ENCODE results near the gene CHL1. TPM values are rescaled to one million over a fixed set of nuclear protein-coding genes. Genes with fewer than 3 reads are reported as not detected.

The CHL1 gene
- total RNA-seq, 1 donor from 2014 or later = 0.44 TPM

DNA sequence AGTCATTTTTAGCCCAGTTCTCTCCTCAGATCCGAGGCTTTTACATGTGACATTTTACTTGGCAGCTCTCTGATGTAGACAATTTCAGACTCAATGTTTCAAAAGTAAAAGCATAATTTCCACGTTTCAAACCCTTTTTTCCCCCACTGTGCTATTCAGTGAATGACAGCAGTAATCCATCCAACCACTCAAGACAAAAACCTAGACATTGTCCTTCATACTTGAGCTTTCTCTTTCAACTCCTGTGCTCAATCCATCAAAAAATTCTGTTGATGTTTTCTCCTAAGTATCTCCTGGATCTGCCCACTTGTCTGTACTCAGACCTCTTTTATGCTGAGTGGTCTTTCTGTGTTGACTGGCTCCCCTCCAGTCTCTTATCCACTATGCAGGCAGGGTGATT is 214.7 kb downstream of the CHL1 start:
- H3K9me3 Mint-ChIP-seq = no peaks in the 10 kb centered on the region
- H3K27me3 Mint-ChIP-seq (ENCODE audit: low read depth) = peaks cover 37% of the 10 kb centered on the region

GRCh38 chr3:414063-414462 is 217.5 kb downstream of the CHL1 start:
- no peak for DNase-seq (ENCODE audit: low read depth, low spot score)
- peak; percentile 69 for TF ChIP-seq CTCF (conservative IDR thresholded peaks at IDR 0.05)
- Mint-ChIP-seq H3K4me3 (no peak overlapping the region), H3K27ac (ENCODE audit: unreplicated experiment) (no peak overlapping the region), H3K36me3 (ENCODE audit: low read depth) (no peaks in the 10 kb centered on the region), H3K27me3 (ENCODE audit: low read depth) (peaks cover 37% of the 10 kb centered on the region), H3K9me3 (no peaks in the 10 kb centered on the region), H3K4me1 (no peaks in the 10 kb centered on the region)

More for the DNA sequence above, 214.7 kb downstream of the CHL1 start:
- no peak for TF ChIP-seq CTCF (conservative IDR thresholded peaks at IDR 0.05)
- H3K4me1 Mint-ChIP-seq = no peaks in the 10 kb centered on the region
- no peak overlapping the region for H3K27ac Mint-ChIP-seq (ENCODE audit: unreplicated experiment)
- no peak for DNase-seq (ENCODE audit: low read depth, low spot score)
- no peak overlapping the region for H3K4me3 Mint-ChIP-seq
- no peaks in the 10 kb centered on the region for H3K36me3 Mint-ChIP-seq (ENCODE audit: low read depth)

- no peaks in the 10 kb centered on the region for H3K36me3 Mint-ChIP-seq (ENCODE audit: low read depth)
- H3K4me3 Mint-ChIP-seq = no peak overlapping the region
- no peaks in the 10 kb centered on the region for H3K4me1 Mint-ChIP-seq
- H3K27ac Mint-ChIP-seq (ENCODE audit: unreplicated experiment) = no peak overlapping the region
- DNase-seq (ENCODE audit: low read depth, low spot score) = no peak
- TF ChIP-seq CTCF (conservative IDR thresholded peaks at IDR 0.05) = no peak
- peaks cover 26% of the 10 kb centered on the region for H3K27me3 Mint-ChIP-seq (ENCODE audit: low read depth)
- peaks cover 5% of the 10 kb centered on the region for H3K9me3 Mint-ChIP-seq
Observed at GRCh38 chr3:418239-418929, 221.8 kb downstream of the CHL1 start.

DNA sequence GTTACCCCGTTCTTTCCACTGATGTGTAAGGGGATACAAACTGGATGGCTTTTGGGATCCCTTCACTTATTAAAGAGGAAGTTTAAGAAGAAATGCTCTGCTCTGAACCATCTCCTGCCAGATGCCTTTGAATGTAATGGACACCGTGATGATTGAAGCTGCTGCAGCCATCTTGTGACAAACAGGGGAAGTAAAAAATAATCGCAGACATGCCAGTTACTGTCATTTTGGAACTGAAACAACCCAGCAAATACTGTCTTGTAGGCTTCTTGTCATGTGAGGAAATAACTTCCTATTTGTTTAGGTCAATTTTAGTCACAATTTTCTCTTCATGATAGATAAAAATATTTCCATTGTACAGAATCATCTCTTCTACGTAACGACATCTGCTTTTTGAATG is 224.0 kb downstream of the CHL1 start:
- Mint-ChIP-seq H3K27me3 (ENCODE audit: low read depth) (peaks cover 26% of the 10 kb centered on the region), H3K27ac (ENCODE audit: unreplicated experiment) (no peak overlapping the region), H3K9me3 (peaks cover 5% of the 10 kb centered on the region), H3K4me1 (no peaks in the 10 kb centered on the region), H3K36me3 (ENCODE audit: low read depth) (no peaks in the 10 kb centered on the region), H3K4me3 (no peak overlapping the region)
- no peak for DNase-seq (ENCODE audit: low read depth, low spot score)
- no peak for TF ChIP-seq CTCF (conservative IDR thresholded peaks at IDR 0.05)

DNA sequence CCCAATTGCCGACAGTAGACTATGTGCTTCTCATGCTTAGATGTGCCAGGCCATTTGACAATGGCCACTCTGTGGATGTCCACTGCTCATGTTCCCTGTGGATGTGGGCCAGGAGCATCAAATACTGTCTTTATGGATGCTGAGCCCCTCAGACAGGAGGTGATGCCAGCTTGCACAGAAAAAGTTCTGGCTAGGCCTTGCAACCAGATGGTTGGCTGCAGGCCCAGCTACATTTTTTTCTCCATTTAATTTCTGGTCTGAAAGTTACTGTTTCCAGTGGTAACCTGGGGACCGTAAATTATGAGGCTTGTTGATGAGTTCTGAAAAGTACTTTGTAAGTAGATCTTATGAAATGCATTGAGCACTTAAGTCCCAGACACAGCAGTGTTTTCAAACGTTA is 228.5 kb downstream of the CHL1 start:
- Mint-ChIP-seq H3K36me3 (ENCODE audit: low read depth) (no peaks in the 10 kb centered on the region), H3K9me3 (peaks cover 5% of the 10 kb centered on the region), H3K4me3 (no peak overlapping the region)

More for the DNA sequence above, 228.5 kb downstream of the CHL1 start:
- no peak for TF ChIP-seq CTCF (conservative IDR thresholded peaks at IDR 0.05)
- H3K27ac Mint-ChIP-seq (ENCODE audit: unreplicated experiment) = no peak overlapping the region
- no peak for DNase-seq (ENCODE audit: low read depth, low spot score)
- H3K27me3 Mint-ChIP-seq (ENCODE audit: low read depth) = peaks cover 2% of the 10 kb centered on the region
- no peaks in the 10 kb centered on the region for H3K4me1 Mint-ChIP-seq

All from neural crest cell (in vitro differentiated cells).